SK-N-MC (cell line): ENCODE measurements around the gene RAB6B.

ENCODE experiments used
- DNase-seq: peaks from one replicate; pipeline ENCODE4 v3.0.0-alpha.2; 2011; ENCODE audit warnings: low read depth, low spot score
- H3K27ac ChIP-seq: fragments of 200-600 bp; sonication (generic); 2 replicates; pipeline ENCODE4 v1.5.1; 2016; ENCODE audit warnings: mixed run types
- H3K36me3 ChIP-seq: fragments of 200-600 bp; sonication (generic); 2 replicates; pipeline ENCODE4 v1.6.1; 2017; ENCODE audit warnings: antibody characterized with exemption, low read length, mixed read lengths; ENCODE audit not compliant: insufficient read depth
- H3K4me3 ChIP-seq: fragments of 200-600 bp; sonication (generic); 2 replicates; pipeline ENCODE4 v1.5.1; 2016
- H3K9ac ChIP-seq: fragments of 200-600 bp; sonication (generic); 2 replicates; pipeline ENCODE4 v1.8.0; 2017; ENCODE audit warnings: mixed run types, mixed read lengths; ENCODE audit not compliant: insufficient read length
- H3K9me3 ChIP-seq: fragments of 200-600 bp; sonication (generic); 2 replicates; pipeline ENCODE4 v1.6.1; 2017; ENCODE audit warnings: low read depth, mild to moderate bottlenecking, antibody characterized with exemption, low read length, moderate library complexity, mixed read lengths
- EZH2 ChIP-seq: fragments of 200-600 bp; sonication (generic); IDR thresholded peaks from one replicate; pipeline ENCODE4 v1.6.1; 2017; ENCODE audit warnings: antibody characterized with exemption
- FOXP2 ChIP-seq: optimal IDR thresholded peaks from 2 replicates; pipeline ENCODE3; 2011; ENCODE audit warnings: mild to moderate bottlenecking, moderate library complexity; ENCODE audit not compliant: insufficient read depth; ENCODE audit errors: extremely low read length, control extremely low read depth
- POLR2AphosphoS5 ChIP-seq: IDR thresholded peaks from 2 replicates; pipeline ENCODE4 v1.6.1; 2012; ENCODE audit warnings: mild to moderate bottlenecking, low read depth, low read length, borderline replicate concordance

Gene RAB6B

DNA sequence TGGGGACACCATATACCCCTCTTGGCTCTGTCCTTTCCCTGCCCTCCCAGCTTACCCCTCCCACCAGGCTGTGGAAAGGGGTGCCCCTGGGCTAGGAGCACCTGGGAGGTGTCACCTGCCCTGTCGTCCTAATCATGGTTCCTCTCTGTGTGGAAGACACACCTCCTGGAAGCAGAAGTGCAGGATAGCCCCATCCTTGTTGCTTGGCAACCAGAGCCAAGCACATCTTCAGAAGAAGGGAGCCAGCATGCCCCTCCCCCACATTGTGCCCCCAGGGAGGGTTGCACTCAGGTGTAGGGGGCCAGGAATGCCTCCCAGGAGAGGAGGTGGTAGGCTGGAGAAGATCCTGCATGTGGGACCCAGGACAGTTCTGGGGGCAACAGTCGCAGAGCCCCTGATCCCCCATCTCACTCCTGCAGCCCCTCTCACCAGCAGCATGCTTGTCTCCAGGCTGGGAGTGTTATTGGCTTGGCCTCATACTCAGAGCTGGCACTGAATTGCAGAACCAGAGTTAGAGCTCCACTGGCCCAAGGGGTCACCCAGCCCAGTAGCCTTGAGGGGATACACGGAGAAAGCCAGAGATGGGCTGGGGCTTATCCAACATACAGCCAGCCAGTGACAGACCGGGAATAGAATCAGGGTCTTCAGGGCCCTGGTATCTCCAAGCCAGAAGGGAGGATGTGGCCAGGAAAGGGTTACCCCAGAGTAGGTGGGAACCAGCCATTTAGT, 8.4 kb downstream of the RAB6B start:
- no peaks in the 10 kb centered on the region for H3K36me3 ChIP-seq
- no peaks in the 10 kb centered on the region for H3K9me3 ChIP-seq
- TF ChIP-seq EZH2: no peak
- TF ChIP-seq POLR2AphosphoS5: no peak
- no peak for TF ChIP-seq FOXP2
- H3K9ac ChIP-seq: no peak overlapping the region
- DNase-seq: no peak
- H3K4me3 ChIP-seq: no peak overlapping the region
- H3K27ac ChIP-seq: no peak overlapping the region

DNA sequence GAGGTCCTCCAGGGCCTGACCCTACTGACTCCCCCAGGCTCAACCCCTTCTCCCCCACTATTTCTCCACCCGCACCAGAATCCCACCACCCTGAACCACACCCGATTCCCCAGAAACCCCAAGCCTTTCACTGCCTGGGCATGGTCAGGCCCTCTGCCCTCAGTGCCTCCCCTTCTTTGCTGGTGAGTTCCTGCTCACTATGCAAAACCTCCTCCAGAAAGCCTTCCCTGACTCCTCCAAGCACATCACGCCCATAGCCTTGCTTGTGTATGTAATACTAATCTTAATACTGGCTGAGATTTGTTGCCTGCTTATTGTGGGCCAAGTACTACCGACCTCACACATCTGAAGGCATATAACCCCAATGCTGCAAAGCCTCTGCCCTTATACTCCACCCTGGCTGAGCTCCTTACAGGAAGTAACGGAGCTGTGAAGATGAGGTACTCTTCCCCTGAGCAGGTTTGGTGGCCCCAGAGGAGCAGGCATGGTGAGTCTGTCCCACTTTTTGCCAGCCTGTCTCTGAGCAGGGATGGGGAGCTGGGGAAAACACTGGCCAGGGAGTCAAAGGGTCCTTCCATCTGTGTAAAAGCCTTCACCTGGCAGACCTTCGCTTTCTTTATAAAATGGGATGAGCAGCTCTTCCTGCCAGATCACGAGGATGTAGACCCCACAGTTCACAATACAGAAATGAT, 9.5 kb downstream of the RAB6B start:
- TF ChIP-seq EZH2 (no peak), POLR2AphosphoS5 (no peak), FOXP2 (no peak)
- no peaks in the 10 kb centered on the region for H3K9me3 ChIP-seq

DNA sequence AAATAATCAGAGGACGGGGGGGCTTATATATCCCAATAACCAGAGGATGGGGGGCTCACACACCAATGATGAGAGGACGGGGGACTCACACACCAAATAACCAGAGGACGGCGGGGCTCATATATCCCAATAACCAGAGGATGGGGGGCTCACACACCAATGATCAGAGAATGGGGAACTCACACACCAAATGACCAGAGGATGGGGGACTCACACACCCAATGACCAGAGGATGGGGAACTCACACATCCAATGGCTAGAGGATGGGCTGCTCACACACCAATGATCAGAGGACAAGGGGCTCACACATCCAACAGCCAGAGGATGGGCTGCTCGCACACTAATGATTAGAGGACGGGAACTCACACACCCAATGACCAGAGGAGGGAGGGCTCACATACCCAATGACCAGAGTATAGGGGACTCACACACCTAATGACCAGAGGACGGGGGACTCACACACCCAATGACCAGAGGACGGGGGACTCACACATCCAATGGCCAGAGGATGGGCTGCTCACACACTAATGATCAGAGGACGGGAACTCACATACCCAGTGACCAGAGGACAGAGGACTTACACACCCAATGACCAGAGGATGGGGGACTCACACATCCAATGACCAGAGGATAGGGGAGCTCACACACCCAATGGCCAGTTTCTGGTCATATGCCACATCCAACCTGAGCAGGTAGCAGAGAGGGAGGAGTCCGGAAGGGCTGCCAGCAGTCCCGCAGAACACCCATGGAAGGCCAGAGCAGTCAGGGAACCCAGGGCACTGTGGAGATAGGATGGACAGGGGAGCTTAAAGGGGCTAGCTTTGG, 10.6 kb downstream of the RAB6B start:
- no peak overlapping the region for H3K9ac ChIP-seq
- H3K9me3 ChIP-seq: no peaks in the 10 kb centered on the region
- DNase-seq: no peak
- H3K4me3 ChIP-seq: no peak overlapping the region
- H3K27ac ChIP-seq: no peak overlapping the region
- no peaks in the 10 kb centered on the region for H3K36me3 ChIP-seq
- TF ChIP-seq EZH2: no peak
- TF ChIP-seq FOXP2: no peak
- no peak for TF ChIP-seq POLR2AphosphoS5

More for the DNA sequence above, 9.5 kb downstream of the RAB6B start:
- Histone ChIP-seq H3K27ac (no peak overlapping the region), H3K36me3 (no peaks in the 10 kb centered on the region), H3K4me3 (no peak overlapping the region), H3K9ac (no peak overlapping the region)
- no peak for DNase-seq

DNA sequence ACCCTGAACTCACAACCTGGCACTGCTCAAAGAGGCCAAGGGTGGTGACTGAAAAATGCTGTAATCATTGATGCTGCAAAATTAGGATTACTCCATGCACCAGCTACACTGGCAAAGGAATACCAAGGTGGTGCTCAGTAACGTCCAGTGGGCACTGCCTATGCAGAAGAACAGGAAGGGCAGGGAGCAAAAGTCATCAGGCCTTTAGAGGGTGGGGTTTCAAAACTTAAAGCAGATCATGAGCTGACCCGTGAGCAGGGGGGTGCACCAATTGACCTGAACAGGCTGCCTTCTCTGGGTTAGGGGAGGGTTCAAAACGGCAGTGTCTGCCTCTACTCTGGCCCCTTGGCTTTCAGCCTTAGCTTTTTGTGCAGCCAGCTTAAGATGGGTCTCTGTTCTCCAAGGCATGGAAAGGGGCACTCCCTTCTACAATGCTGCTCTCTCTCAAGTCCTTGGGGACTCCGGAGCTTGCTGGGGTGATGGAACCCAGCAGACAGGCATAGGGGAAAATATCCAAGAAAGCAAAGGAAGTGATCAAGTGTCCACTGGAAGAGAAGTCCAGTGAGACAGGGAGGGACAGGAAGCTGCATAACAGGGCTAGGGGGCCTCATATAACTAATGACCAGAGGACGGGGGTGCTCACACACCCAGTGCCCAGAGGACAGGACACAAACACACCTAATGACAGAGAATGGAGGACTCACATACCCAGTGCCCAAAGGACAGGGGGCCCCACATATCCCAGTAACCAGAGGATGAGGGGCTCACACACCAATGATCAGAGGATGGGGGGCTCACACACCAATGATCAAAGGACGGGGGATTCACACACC, 11.4 kb downstream of the RAB6B start:
- Histone ChIP-seq H3K9me3 (no peaks in the 10 kb centered on the region), H3K9ac (no peak overlapping the region), H3K36me3 (no peaks in the 10 kb centered on the region), H3K27ac (no peak overlapping the region), H3K4me3 (no peak overlapping the region)
- DNase-seq: no peak
- TF ChIP-seq POLR2AphosphoS5: no peak
- TF ChIP-seq EZH2: no peak
- no peak for TF ChIP-seq FOXP2

DNA sequence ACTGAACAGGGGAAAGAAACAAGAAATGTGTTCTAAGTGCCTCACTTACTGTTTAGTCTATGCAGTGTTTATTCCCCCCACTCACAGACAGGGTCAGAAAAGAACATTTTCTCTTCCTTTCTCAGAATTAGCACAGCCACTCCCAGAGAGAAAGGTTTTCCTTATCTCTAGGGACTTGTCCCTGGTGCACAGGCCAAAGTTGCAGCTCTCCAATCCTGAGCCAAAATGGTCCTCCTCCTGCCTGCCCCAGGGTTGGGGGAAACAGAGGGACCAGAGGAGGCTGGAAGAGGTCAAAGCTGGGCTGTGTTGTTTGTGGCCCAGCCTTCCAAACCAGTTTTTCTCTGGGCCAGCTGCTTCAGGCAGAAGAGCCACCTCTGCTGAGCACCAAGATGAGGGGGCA, 12.0 kb downstream of the RAB6B start:
- H3K9me3 ChIP-seq: no peaks in the 10 kb centered on the region
- TF ChIP-seq FOXP2 (no peak), POLR2AphosphoS5 (no peak), EZH2 (no peak)
- no peak overlapping the region for H3K9ac ChIP-seq
- H3K4me3 ChIP-seq: no peak overlapping the region
- no peak overlapping the region for H3K27ac ChIP-seq
- H3K36me3 ChIP-seq: no peaks in the 10 kb centered on the region
- DNase-seq: no peak

DNA sequence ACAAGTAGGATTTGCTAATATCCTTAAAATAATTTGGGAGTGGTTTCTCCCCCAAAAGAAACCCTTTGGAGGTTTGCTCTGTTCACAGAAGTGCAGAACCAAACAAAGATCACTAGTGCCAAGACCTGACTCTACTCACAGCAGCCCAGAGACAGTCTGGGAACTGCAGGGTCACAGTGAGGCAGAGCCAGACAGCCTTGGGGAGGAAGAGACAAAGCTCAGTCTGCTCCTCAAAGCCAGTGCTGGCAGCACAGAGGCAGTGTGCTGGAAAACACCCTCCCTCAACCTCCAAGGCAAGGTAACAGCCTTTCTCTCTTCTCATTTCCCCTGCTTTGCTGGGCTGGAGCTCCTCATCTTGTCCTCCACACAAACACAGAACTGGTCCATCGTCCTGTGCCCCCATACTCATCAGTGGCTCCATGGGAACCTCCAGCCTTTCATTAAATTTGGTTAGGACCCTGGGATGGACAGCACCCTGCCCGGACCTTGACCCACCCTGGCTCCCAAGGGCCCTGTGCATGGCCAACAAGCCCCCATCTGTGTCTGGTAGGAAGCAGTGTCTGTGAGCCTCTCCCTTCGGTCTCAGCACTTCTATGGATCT, 12.6 kb downstream of the RAB6B start:
- no peak for DNase-seq

More for the DNA sequence above, 12.6 kb downstream of the RAB6B start:
- no peaks in the 10 kb centered on the region for H3K36me3 ChIP-seq
- H3K4me3 ChIP-seq: no peak overlapping the region
- no peak for TF ChIP-seq POLR2AphosphoS5
- no peak for TF ChIP-seq FOXP2
- no peak for TF ChIP-seq EZH2
- H3K9ac ChIP-seq: no peak overlapping the region
- no peaks in the 10 kb centered on the region for H3K9me3 ChIP-seq
- H3K27ac ChIP-seq: no peak overlapping the region
